Measurements from ENCODE around the gene TFDP1.
"Not testable (repeated sequence)": the region's sequence is repeated elsewhere in the genome, so short reads cannot be mapped to it uniquely, and the experiment has no call there.

The TFDP1 gene

GRCh38 chr13:113551081-113552000 lies 33.2 kb upstream of the TFDP1 start:
- no peak for FAIRE-seq

- no peak for FAIRE-seq
These were observed 32.5 kb upstream of the TFDP1 start for GRCh38 chr13:113552079-113552478.

GRCh38 chr13:113552786-113553434 lies 31.6 kb upstream of the TFDP1 start:
- FAIRE-seq = no peak

GRCh38 chr13:113553511-113554332 lies 30.8 kb upstream of the TFDP1 start:
- no peak for FAIRE-seq

- no peak for FAIRE-seq
These were observed 30.2 kb upstream of the TFDP1 start for GRCh38 chr13:113554333-113554700.

GRCh38 chr13:113555141-113555540 lies 29.4 kb upstream of the TFDP1 start:
- FAIRE-seq = no peak

GRCh38 chr13:113557013-113557412 lies 27.5 kb upstream of the TFDP1 start:
- FAIRE-seq = no peak

- no peak for FAIRE-seq
These were observed 26.1 kb upstream of the TFDP1 start for GRCh38 chr13:113558461-113558860.

GRCh38 chr13:113559061-113559460 lies 25.5 kb upstream of the TFDP1 start:
- FAIRE-seq = no peak

- FAIRE-seq = no peak
These were observed 24.5 kb upstream of the TFDP1 start for GRCh38 chr13:113559901-113560644.

GRCh38 chr13:113560645-113561416 lies 23.7 kb upstream of the TFDP1 start:
- no peak for FAIRE-seq

GRCh38 chr13:113561417-113562084 lies 23.0 kb upstream of the TFDP1 start:
- no peak for FAIRE-seq

- no peak for FAIRE-seq
These were observed 22.3 kb upstream of the TFDP1 start for GRCh38 chr13:113562085-113562749.

GRCh38 chr13:113562844-113563243 lies 21.7 kb upstream of the TFDP1 start:
- no peak for FAIRE-seq

GRCh38 chr13:113563511-113563910 lies 21.0 kb upstream of the TFDP1 start:
- FAIRE-seq = not testable (repeated sequence)

GRCh38 chr13:113564331-113565023 lies 20.1 kb upstream of the TFDP1 start:
- FAIRE-seq = no peak

- no peak for FAIRE-seq
These were observed 18.9 kb upstream of the TFDP1 start for GRCh38 chr13:113565526-113566226.

- no peak for FAIRE-seq
These were observed 18.4 kb upstream of the TFDP1 start for GRCh38 chr13:113566227-113566561.

GRCh38 chr13:113567681-113568080 lies 16.9 kb upstream of the TFDP1 start:
- no peak for FAIRE-seq

GRCh38 chr13:113573065-113573464 lies 11.5 kb upstream of the TFDP1 start:
- FAIRE-seq = no peak
